NCI-H2081 (cell line): ENCODE results near the gene MVB12B.
A peak's percentile ranks its signal among the peaks of the same experiment; 100 is the strongest.
"Not testable (repeated sequence)": the region's sequence is repeated elsewhere in the genome, so short reads cannot be mapped to it uniquely, and the experiment has no call there.

Experiments
- DNase-seq, 2 experiments: peaks; one replicate each; lab custom pipeline; 2025; lab: John Stamatoyannopoulos, UW

The MVB12B gene

DNA sequence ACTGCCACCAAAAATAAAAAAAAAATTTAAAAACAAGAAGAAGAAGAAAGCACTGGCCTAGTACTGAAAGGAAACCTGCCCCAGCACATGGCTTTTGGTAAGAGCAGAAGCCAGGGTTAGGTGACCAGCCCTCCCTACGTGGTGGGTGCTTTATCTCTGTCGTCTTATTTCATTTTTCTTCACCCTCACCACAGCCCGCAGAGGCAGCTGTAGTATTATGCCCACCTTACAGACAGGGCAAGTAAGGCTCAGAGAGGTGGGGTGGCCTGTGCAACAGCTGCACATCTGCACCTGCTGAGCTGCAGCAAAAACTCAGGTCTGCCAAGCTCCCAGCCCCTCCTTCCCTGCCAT lies 146.3 kb downstream of the MVB12B start:
- no peak for DNase-seq

DNA sequence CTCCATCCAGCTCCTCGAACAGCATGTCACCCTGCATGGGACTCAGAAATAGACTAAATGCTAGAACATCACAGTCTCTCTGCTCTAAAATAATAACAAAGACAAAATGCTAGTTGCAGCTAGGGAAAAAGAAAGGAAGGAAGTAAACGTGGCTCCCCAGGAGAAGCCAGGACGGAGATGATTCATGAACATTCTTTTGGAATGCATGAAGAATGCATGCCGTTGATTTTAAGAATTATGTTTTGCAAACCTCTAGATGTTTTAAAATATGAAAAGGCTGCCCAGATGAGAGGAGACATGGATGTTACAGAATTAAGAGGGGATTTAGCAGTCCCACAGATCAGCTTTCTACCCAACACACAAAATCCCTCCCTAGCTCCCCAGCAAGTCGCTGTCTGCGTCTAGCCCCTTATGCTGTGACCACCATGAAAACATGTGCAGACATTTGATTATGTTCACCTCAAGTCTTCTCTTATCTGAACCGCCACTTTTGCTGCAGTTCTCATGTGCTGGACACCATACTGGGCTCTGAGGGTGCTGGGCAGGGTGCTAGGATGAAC lies 147.7 kb downstream of the MVB12B start:
- no peak for DNase-seq

DNA sequence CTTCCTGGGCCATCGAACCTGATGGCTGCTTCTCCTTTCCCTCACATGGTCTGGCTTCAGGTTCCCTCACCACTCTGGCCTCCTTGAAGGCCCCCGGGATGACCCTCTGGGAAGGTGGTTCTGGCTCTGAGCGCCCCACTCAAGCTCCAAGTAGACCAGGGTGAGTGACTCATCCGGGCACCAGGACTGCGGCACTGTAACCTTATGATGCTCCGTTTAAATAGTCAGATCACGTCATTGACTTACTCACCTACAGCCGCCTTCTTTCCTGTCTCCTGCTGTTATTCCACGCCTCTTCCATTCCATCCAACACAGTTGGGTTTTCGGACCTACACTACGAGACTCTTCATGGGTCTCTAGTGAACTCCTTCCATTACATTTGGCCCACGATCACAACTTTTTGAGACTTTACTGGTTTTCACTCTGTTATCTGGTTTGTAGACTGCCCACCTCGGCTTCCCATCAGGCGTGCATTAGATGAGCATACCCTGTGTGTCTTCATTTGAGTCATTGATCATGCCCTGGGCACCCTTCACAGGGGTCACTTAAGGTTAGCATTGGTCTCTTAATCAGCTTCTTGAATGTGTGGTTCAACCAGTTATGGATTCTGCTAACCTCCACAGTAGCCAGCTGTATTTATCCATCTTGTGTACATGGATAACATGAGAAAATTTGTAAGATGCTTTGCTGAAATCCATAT lies 148.3 kb downstream of the MVB12B start:
- DNase-seq, result no peak

DNA sequence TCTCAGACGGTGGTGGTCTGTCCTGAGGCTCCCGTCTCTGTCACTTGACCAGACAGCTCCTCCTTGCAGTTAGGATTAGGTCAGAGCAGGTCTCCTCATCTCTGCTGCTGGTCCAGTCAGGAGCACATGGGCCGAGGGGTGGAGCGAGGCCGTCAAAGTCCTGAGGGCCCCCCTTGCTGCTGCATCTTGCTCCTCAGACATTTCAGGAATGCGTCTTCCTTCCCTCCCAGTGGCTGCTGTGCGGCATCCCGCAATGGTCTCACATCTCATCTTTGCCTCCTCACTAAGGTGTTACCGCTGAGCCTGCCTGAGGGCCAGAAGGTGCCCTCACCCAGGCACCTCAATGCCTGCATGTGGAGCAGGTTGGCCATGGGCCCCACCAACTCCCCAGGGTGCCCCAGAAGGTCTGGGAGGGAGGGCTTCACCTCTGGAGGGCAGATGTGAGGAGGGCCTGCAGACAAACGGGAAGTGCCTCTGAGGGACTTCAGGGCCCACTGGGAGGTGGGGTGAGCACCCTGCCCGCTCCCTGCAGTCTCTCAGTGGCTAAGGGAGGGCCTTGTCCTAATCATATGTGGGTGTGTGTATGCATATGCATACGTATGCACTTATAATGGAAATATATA lies 149.4 kb downstream of the MVB12B start:
- no peak for DNase-seq

DNA sequence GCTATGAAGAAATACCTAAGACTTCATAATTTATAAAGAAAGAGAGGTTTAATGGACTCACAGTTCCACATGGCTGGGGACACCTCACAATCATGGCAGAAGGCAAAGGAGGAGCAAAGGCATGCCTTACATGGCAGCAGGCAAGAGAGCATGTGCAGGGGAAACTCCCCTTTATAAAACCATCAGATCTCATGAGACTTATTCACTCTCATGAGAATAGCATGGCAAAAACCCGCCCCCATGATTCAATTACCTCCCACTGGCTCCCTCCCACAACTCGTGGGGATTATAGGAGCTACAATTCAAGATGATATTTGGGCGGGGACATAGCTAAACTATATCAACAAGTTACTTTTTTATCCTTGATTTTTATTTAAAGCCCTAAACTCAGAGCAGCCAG lies 150.8 kb downstream of the MVB12B start:
- not testable (repeated sequence) for DNase-seq

DNA sequence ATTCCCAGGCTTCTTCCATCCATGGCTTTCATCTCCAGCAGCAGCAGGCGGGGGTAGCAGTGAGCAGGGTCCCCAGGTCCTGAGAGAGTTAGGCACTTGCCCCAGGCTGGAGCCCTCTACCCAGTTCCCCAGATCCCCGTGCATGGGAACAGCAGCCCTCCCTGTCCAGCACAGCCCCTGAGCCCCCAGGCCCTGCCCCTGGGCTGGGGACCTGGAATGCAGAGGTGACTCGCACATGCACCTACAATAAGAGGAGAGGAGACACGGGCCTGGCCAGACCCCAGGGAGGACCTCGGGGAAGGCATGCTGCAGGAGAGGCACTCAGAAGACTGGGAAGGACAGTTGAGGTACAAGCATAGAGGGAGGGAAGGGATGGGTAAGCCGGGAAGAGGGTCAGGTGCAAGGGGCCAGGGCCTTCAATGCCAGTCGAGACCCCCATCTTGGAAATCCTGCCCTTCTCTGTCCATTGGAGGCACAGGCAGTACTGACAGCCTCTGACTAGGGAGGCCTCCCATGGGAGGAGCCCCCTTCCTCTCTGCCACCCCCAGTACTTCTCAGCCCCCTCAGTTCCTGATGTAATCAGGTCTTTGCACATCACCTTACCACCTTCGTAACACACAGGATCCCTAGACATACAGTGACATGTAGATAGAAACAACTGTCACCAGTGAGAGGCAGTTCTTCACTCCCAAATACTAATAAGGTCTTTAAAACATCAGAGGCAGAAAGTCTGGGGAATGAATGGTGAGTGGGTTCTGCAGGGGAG lies 151.8 kb downstream of the MVB12B start:
- DNase-seq, result no peak

- DNase-seq, result no peak
These were observed 152.9 kb downstream of the MVB12B start for GRCh38 chr9:126479515-126479914.

DNA sequence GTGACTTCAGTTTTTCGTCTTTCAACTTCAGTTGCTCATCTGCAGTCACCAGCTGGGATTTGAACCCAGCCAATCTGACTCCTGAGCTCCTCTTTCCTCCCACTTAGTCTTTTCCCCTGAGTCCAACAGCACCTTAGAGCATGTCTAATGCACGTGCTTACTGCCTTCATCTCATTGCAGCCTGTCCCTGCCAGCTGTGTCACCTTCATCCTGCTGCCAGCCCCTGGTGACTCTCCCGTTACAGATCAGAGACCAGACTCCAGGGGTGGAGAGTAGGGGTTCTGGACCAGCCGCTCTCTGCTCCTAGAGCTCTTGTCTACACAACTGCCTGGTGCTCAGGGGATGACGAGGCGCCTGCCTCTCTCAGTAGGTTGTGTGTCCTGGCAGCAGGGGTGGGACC lies 154.2 kb downstream of the MVB12B start:
- no peak for DNase-seq

GRCh38 chr9:126481862-126482261 lies 155.2 kb downstream of the MVB12B start:
- no peak for DNase-seq

DNA sequence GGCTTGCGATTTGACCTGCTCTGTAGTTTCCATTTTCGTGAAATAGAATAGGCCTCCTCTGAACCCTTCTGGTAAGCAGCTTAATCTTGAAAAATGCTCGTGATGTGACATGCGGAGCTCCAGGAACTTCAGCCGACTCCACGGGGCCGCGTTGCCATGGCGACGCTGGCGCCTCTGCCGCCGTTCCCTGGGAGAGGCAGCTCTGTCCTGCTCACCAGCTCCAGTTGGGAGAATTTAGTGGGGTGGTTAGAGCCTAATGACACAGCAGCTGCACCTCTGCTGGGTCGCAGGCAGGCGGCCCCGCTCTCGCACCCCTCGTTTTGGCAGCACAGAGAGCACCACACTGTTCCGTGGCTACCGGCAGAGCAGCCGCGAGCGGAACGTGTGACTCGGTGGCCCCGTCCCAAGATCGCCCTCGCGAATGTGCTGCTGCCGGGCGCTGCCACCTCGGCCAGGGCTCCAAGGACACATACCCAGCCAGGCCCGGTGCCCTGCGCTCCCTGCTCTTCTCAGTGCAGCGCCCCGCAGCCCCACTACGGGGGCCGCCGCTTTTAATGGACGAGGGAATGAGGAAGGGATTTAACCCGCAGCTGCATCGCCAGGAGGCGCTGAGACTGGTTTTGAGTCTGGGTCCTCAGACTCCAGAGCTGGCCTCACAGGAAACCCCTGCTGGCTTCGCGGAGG lies 155.9 kb downstream of the MVB12B start:
- peak in 1 of 2 experiments; percentile 3 for DNase-seq

GRCh38 chr9:126483468-126484073 lies 156.9 kb downstream of the MVB12B start:
- DNase-seq, result no peak

GRCh38 chr9:126485662-126486061 lies 159.0 kb downstream of the MVB12B start:
- DNase-seq, result no peak

DNA sequence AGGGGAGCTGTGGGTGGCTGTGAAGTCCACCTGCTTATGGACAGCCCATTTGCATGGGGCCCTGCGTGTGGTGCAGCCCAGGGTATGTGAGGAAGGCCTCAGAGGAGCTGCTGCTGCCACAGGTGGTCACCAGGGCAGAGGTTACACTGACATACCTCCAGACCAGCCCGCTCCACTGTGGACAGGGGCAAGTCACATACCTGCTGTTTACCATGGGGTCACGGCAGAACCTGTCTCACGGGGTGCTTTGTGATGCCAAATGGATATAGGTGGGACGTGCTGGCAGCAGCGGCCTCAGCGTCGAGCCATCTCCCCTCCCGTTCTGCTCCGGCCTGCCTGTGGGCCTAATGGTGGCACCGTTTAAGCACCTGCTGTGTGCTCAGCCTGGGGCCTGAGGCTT lies 159.6 kb downstream of the MVB12B start:
- DNase-seq, result no peak

- no peak for DNase-seq
These were observed 161.2 kb downstream of the MVB12B start for GRCh38 chr9:126487856-126488255.

DNA sequence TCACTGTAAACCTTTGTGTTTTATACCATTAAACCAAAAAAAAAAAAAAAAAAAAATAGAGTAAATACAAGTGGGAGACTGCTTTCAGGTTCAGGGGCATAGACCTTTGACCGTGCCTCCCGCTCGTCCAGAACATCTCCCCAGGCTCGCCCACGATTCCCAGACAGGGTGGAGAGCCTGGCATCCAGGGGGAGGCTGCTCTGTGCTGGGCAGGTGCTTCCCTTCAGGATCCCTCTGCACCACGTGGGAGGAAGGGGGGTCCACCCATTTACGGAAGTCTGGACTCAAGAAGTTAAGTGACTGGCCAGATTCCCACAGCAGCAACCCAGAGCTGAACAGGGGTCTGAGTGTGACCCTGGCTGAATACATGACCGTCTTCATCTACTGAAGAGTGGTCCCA lies 161.7 kb downstream of the MVB12B start:
- DNase-seq, result no peak

DNA sequence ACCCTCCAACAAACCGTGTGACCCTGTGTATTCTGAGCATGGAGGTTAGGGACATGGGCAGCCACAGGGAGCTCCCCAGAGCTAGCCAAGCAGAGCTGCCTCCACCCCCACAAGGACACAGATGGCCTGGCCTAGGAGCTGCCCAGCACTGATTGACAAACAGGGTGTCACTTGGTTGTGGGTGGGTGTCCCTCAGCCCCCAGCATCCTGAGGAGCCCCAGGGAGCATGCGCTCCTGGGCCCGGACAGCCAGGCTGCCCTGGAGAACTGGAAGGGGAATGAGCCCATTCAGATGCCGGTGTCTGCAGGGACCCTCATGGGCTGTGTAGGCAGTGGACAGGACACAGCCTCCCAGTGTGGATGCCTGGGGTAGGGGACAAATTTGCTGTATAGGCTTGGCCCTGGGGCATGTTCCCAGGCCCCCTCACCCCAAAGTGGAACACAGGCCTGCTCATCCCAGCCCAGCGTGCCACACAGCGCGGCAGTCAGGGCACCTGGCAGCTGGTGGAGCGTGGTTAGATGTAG lies 162.3 kb downstream of the MVB12B start:
- no peak for DNase-seq

DNA sequence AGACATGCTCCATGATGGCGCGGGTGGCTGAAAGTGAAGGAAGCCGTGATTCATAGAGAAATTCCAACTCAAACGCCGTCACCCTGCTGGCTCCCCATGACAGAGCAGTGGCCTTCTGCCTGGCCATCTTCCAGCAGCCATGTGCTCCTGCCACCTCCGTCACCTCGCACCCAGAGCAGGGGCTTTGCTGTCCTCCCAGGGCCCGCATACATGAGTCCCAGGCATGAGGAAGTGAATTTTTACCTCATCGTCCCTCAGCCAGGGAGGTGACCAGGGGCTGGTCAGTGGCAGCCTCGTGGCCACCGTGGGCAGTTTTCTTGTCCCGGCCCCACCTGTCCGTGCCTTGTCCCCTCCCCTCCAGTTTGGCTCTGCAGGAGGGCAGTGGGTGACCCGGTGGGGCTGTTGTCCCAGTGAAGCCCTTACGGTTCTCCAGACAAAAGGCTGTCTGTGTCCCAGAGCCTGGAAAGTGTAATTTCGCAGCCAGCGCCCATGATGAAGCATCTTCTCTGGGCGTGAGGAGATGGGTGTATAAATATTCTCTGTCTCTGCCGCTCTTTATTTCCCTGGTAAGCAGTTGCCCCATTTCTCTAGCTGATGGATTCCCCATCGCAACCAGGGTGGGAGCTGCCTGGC lies 163.1 kb downstream of the MVB12B start:
- no peak for DNase-seq

- peak in 1 of 2 experiments; percentile 17 for DNase-seq
These were observed 163.6 kb downstream of the MVB12B start for GRCh38 chr9:126490214-126490631.

- peak; percentile 66 to 73 for DNase-seq
These were observed 164.4 kb downstream of the MVB12B start for GRCh38 chr9:126490871-126491567.

- DNase-seq, result no peak
These were observed 164.9 kb downstream of the MVB12B start for GRCh38 chr9:126491568-126491879.

- DNase-seq, result no peak
These were observed 165.3 kb downstream of the MVB12B start for GRCh38 chr9:126491949-126492348.
